NT2/D1 (cell line): Measurements from ENCODE around the gene ANKZF1.
A peak's percentile ranks its signal among the peaks of the same experiment; 100 is the strongest.

Source experiments
- SUZ12 ChIP-seq: IDR thresholded peaks from 2 replicates; pipeline ENCODE4 v1.6.1; 2011; ENCODE audit not compliant: insufficient read length, insufficient read depth; ENCODE audit errors: extremely low read depth
- ZNF274 ChIP-seq: IDR thresholded peaks from 2 replicates; pipeline ENCODE4 v1.6.1; 2011; ENCODE audit warnings: mild to moderate bottlenecking, low read depth, low read length

DNA sequence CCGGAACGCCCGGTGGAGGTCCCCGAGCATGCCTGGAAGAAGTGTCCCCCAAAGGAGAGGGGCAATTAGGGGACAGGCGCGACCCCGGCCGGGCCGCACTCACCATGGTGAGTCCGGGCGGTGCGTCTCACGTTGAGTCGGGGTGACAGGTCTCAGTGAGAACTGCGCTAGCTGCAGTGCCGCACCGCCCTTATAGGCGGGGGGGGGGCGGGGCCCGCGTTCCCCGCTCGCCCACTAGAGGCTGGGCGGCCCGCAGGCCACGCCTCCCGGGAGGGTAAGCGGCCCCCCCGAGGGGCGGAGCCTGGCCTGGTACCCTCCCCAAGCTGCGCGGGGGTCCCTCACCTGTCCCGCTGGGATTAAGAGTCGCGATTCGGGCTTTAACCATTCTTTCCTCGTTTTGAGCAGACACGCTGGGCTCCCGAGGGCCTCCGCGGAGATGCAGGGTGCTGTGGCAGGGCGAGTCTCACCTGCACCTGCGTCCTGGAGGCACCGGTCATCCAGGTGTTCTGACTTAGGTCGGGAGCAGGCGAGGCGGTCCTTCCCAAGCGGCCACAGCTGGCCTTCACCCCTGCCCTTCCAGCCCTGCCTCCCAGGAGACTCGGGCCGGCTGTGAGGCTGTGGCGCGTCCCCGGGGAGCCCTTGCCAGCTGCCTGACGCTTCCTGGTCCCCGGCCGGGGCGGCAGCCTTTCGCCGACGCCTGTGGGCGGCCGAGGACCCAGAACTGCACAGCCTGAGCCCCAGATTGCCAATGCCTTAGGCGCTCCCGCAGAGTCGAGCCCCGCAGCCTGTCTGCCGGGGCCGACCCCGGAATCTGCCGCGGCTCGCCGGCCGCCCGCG is 24.4 kb downstream of the ANKZF1 start, which contains the start of gene TUBA4A:
- TF ChIP-seq SUZ12 (peak; percentile 84), ZNF274 (no peak)
